ENCODE data around the gene FRA10AC1.

DNA sequence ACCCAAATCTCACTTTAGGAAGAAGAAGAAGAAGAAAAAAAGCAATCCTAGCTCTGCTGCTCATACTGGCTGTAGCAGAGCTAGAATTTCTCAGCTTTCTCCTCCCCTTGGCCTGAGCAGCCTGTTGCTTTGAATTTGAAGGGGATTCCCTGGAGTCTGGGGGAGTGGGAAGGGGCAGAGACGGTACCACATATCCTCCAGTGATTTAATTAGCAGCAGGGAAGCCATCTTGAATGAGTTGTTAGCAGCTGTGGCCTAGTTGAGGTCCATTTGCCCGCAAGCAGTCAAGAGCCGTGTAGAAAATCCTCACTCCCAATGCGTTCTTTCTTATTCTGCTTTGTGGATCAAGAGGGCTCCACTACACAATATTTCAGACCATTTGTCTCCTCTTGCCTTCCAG, 73.5 kb downstream of the FRA10AC1 start:
- TF ChIP-seq, protein P1, sequence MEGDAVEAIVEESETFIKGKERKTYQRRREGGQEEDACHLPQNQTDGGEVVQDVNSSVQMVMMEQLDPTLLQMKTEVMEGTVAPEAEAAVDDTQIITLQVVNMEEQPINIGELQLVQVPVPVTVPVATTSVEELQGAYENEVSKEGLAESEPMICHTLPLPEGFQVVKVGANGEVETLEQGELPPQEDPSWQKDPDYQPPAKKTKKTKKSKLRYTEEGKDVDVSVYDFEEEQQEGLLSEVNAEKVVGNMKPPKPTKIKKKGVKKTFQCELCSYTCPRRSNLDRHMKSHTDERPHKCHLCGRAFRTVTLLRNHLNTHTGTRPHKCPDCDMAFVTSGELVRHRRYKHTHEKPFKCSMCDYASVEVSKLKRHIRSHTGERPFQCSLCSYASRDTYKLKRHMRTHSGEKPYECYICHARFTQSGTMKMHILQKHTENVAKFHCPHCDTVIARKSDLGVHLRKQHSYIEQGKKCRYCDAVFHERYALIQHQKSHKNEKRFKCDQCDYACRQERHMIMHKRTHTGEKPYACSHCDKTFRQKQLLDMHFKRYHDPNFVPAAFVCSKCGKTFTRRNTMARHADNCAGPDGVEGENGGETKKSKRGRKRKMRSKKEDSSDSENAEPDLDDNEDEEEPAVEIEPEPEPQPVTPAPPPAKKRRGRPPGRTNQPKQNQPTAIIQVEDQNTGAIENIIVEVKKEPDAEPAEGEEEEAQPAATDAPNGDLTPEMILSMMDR (IDR thresholded peaks at IDR 0.05) = no peak
- no peak for TF ChIP-seq POLR2A (IDR thresholded peaks at IDR 0.05)

Measured in Peyer's patch (tissue), 4 donors.